GM19193 (cell line): ENCODE results near the gene MSL2.

Experiments
- POLR2A ChIP-seq: IDR thresholded peaks from 4 replicates; pipeline ENCODE4 v1.6.1; 2011; ENCODE audit not compliant: insufficient read depth, insufficient read length; ENCODE audit errors: extremely low read depth

MSL2 gene

DNA sequence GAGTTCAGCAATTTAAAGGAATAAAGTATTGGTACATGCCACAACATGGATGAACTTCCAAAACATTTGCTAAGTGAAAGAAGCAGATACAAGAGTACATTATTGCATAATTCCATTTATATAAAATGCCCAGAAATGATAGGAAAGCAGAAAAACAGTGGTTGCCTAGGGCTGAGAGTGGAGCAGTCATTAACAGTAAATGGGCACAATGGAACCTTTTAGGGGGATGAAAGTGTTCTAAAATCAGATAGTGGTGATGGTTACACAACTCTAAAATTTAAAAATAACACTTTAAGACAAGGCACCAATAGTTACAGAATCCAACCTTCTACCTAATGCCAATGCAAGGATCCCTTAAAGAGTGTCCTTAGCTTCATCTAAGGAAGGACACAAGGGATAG, 34.6 kb downstream of the MSL2 start:
- TF ChIP-seq POLR2A = no peak

DNA sequence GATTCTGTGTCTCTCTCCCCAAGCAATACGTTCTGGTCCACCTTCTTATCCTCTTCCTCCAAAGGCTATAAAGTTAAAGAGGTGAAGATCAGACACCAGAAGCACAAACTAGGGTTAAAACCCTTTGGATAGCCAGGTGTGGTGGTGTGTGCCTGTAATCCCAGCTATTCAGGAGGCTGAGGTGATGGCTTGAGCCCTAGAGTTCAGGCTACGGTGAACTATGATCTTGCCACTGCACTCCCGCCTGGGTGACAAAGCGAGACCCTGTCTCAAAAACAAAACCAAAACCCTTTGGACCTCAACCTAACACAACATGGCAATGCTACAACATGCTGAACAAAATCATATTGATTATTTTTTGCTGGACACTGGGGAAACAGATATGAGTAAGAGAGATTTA, 43.2 kb downstream of the MSL2 start:
- TF ChIP-seq POLR2A = no peak

DNA sequence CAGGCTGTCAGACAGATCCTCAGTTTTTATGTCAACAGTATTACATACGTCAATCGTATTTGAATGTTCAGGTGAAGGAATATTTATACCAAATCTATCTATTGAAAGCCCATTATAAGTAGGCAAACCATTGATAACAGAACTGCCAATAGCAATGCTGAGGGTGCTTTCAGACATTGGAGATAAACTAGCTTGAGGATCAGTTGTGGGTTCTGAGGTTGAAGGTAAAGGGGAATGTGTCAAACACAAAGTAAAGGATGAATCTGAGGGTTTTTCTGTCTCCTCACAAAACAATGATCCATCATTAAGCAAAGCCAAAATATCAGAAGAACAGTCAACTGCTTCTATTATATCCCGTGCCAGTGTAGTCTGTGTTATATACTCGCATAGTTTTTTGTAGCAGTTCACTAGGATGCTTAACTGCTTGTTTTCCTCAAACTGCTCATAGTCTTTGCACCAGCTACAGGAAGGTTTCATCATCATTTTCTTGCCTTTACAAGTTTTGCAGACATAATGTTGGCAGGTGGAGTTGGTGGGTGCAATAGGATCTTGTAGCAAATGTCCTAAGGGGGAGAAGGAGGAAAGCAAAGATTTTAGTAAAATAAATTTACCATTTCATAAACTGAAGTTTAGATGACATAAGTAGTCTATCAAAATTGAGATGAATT, 43.8 kb downstream of the MSL2 start:
- TF ChIP-seq POLR2A = no peak

DNA sequence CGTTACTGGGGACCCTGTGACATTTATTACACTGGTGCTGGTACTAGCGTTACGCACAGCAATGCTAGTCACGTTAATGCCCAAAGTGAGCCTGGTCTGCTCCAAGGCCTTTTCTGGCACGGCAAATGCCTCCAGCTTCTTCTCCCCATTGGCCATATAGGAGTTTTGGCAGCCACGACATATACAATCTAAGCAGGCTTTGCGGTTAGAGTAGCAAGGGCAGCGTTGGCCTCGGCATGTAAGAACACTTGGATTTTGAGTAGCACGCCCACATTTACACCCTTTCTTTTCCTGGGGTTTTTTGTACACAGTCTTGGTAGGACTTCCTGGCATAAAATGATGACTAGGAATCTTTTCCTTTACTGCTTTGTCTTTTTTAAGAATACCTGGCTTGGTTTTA, 44.9 kb downstream of the MSL2 start:
- TF ChIP-seq POLR2A = no peak

DNA sequence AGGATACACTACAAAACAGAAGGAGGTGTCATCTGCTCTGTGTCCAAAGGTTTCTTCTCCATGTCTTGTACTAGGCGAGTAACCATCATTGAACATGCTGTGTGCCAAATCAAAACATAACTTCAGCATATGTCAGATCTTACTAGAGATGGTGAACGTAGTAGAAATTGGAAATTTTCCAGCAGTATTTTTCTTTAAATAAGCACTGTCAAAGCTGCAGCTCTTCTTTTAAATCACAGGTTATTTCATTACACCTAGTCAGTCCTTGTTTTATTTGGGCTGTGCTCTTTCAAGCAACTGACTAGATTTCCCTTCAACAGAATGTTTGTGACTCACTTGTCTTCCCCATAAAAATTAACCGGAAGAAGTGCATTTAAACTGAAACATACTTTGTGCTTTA, 46.5 kb downstream of the MSL2 start:
- TF ChIP-seq POLR2A = no peak

DNA sequence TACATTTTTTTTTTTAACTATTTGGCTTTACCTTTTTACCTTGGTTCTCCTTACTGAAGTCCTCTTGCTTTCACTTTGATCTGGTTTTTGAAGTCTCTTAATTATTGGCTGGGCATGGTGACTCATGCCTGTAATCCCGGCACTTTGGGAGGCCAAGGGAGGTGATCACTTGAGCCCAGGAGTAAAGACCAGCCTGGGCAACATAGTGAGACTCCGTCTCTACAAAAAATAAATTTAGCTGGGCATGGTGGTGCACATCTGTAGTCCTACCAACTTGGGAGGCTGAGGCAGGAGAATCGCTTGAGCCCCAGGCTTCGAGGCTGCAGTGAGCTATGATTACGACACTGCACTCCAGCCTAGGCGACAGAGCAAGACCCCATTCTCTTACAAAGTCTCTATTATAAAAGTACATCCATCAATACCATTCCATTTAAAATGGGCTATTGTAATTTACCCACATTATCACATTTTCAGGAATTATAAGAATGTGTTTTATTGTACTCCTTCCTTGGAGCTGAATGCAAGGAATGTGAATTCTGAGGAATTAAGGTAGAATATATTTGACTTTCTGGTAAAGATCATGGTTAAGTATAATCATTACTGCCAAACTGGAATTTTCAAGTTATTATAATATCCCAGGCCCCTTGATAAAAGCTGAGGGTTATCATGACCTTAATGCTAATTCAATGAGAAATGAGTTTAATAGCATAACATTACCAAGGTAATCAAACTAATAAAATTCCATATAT, 49.0 kb downstream of the MSL2 start:
- no peak for TF ChIP-seq POLR2A

DNA sequence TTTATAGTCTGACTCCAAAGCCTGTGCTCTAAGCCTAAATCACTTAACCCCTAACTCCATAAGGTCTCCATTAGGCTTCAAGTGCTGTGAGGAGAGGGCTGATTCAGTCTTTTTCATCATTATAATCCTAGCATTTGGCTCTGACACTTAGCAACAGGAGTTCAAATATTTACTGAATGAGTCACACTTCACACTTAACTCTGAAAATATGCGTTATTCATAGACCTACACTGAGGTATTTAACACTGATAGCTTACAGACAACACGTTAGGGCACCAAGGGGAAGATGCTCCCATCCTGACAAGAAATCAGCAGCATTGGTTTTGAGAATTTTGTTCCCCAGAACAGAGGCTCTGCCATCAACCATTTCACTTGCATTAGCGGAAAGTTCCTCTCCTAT, 53.5 kb downstream of the MSL2 start:
- no peak for TF ChIP-seq POLR2A

DNA sequence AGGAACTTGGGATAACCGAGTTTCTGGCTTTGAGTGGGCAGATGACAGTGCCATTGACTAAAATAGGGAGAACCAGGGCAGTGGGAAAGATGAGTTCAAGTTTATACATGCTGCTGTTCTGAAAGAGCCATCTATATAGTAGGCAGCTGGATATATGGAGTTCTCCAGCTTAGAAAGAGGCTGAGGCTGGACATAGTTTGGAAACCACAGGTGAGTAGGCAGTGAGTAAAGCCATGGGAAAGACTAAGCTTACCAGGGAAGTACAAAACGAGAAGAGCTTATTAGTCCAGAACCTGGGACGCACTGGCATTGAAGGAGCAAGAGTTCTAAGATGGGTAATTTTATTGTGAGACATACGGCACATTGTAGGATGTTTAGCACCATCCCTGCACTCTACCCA, 54.2 kb downstream of the MSL2 start:
- TF ChIP-seq POLR2A = no peak

DNA sequence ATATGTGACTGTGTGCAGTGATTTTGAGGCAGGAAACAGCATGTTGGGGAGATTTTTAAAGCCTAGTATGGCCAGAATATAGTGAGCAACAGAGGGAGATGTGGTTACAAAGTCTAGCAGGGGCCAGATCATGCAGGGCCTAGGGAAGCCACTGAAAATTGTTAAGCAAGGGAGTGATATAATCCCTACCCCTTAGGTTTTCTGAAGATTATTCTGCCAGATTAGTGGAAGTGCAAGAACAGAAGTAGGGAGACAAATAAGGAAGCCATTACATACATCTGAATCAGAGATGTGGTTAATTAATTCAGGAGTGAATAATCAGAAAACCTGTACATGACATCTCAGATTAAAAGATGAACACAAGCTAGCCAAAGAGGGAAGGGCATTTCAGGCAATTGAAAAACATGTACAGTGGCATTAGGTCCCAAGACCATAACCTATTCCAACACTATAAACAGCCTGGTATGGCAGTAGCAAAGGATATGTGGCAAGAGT, 54.8 kb downstream of the MSL2 start:
- TF ChIP-seq POLR2A = no peak

DNA sequence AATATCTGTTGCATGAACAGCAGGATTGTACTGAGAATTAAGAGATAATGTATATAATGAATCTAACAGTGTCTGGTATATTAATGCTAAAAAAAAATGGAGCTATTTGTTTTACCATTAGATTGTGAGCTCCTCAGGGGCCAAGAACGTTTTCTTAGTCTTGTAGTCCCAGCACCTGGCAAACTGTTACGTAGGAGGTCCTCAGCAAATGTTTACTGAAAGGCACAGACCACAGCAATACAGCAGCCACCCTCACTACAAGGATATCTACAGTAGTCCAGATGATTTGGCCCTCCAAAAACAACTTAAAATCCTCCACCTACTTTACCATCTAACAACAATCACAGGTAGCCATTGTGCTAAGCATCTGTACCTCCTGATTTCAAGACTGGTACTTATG, 59.7 kb downstream of the MSL2 start:
- TF ChIP-seq POLR2A = no peak

DNA sequence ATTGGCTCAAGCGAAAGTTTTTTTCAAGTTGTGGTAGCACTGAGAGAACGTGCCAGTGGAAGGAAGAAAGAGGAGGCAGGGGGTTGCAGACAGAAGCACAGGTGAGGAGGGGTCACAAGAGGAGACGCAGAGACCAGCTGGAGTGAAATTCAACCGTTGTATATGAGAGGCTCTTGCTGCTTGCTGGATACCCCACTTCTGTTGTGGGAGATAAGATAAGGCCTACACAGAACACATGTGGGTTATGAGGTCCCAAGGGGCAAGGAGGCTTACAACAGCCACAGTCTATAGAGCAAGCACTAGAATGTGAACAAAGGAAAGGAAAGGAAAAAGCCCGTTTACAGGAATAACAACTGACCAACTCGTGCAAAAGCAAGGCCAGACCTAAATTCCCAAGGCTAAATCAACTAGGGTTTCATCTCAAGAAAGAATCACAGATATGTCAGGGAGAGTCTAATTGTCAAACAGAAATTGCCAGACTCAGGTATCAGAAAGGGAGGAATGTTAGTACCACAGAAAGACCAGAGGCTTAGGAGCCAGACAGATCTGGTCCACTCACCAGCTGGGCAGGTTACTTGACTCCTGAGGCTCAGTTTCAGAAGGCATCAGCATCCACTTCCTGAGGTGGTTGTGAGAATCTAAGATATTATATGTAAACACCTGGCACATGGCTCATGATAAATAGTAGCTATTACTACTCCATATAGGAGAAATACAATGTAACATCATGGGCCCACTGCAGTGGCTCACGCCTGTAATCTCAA, 60.9 kb downstream of the MSL2 start:
- no peak for TF ChIP-seq POLR2A

DNA sequence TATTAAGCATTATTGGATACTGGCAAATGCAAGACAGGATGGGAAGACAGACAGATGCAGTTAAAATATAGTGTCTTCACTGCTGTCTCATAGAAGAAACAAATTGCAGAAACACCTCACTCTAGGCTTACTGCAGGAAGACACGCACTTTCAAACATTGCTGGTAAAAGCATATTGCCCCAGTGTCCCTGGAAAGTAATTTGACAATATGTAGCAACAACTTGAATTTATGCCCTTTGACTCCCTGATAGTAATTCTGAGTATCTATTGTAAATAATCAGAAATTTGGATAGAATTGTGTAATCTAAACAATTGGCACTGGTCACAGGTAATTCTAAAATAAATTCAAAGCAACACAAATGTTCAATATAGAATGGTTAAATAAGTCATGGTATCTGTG, 62.0 kb downstream of the MSL2 start:
- TF ChIP-seq POLR2A = no peak

DNA sequence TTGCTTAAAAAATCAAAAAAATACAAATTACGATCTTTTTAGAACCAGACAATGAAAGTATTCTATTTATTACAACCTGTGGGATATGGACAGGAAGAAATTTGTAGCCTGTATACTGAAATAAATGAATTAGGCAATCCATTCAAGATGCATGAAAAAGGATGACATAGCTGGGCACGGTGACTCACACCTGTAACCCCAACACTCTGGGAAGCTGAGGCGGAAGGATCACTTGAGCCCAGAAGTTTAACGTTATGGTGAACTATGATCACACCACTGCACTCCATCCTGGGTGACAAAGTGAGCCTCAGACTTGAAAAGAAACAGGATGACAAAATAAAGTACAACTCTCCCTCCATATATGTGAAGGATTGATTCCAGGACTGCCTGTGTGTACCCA, 74.1 kb downstream of the MSL2 start:
- TF ChIP-seq POLR2A = no peak

DNA sequence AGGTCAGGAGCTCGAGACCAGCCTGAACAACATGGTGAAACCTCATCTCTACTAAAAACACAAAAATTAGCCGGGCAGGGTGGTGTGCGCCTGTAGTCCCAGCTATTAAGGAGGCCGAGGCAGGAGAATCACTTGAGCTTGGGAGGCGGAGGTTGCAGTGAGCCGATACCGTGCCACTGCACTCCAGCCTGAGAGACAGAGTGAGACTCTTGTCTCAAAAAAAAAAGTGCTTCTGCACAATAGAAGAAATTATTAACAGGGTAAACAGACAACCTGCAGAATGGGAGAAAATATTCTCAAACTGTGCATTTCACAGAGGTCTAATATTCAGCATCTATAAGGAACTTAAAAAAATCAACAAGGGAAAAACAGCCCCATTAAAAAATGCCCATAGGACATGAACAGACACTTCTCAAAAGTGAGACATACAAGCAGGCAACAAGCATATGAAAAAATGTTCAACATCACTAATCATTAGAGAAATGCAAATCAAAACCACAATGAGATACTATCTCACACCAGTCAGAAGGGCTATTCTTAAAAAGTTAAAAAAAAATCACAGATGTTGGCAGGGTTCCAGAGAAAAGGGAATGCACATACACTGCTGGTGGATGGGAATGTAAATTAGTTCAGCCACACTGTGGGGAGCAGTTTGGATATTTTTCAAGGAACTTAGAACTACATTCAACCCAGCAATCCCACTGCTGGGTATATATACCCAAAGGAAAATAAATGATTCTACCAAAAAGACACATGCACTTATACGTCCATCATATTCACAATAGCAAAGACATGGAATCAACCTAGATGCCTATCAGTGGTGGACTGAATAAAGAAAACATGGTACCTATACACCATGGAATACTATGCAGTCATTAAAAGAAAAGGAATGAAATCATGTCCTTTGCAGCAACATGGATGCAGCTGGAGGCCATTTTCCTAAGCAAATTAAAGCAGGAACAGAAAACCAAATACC, 75.5 kb downstream of the MSL2 start:
- no peak for TF ChIP-seq POLR2A
